Uterus (tissue), 4 donors: Measurements from ENCODE around the gene IKBIP. TPM values are rescaled to one million over a fixed set of nuclear protein-coding genes. Genes with fewer than 3 reads are reported as not detected.

Experiments
- DNase-seq, 2 donors: peaks; one replicate each; pipeline ENCODE4 v3.0.0-alpha.2; 2019 to 2020
- H3K27ac ChIP-seq, 2 donors: fragments of 200-600 bp; sonication (generic); 1 replicate in 1 of 2; 2 replicates in 1 of 2; pipeline ENCODE4 v1.5.1; 2016 to 2018
- H3K27me3 ChIP-seq, 2 donors: fragments of 200-600 bp; sonication (generic); one replicate each; pipeline ENCODE4 v1.5.1; 2018 to 2019; ENCODE audit warnings: control low read depth in 1 of 2
- H3K36me3 ChIP-seq, 2 donors: fragments of 200-600 bp; sonication (generic); one replicate each; pipeline ENCODE4 v1.5.1; 2019; ENCODE audit warnings: control low read depth in 1 of 2
- H3K4me1 ChIP-seq, 2 donors: fragments of 200-600 bp; sonication (generic); one replicate each; pipeline ENCODE4 v1.5.1; 2018 to 2019; ENCODE audit warnings: control low read depth in 1 of 2
- H3K4me3 ChIP-seq, 2 donors: fragments of 200-600 bp; sonication (generic); 1 replicate in 1 of 2; 2 replicates in 1 of 2; pipeline ENCODE4 v1.5.1; 2018 to 2019; ENCODE audit warnings: mild to moderate bottlenecking in 1 of 2
- H3K9me3 ChIP-seq, 2 donors: fragments of 200-600 bp; sonication (generic); one replicate each; pipeline ENCODE4 v1.5.1; 2019; ENCODE audit warnings: control low read depth in 1 of 2
- CTCF ChIP-seq, 4 experiments: fragments of 200-600 bp in 2 of 4; fragments of 450-650 bp in 2 of 4; sonication (generic) in 2 of 4; IDR thresholded peaks; one replicate each; pipeline ENCODE4 v1.5.1; 2016 to 2019; ENCODE audit warnings: antibody characterized with exemption in 4 of 4, mild to moderate bottlenecking in 2 of 4, moderate library complexity in 1 of 4
- POLR2A ChIP-seq, 2 donors: fragments of 450-650 bp; IDR thresholded peaks; one replicate each; pipeline ENCODE4 v1.6.1; 2016; ENCODE audit warnings: antibody characterized with exemption in 2 of 2, mild to moderate bottlenecking in 1 of 2, moderate library complexity in 1 of 2
- intact Hi-C: fragments of 100-400 bp; cut with DNase I; formaldehyde crosslinking; loops from one replicate; pipeline ENCODE4 v1.15.1; 2023; ENCODE audit warnings: low total_unique reads
- total RNA-seq, 4 donors: library from RNA; depleted of rRNA in 3 of 4; stranded (reverse); fragments of >200 nt in 3 of 4; gene quantifications; one replicate each; pipeline versions ENCODE4 v1.1.0 to v1.2.4, GENCODE V29; 2014 to 2023
- donor health status: DM: yes; HTN: yes; CAD: no.

Gene IKBIP
- total RNA-seq, 4 donors from 2014 or later: 11.8 to 37.3 (median 18.0) TPM

GRCh38 chr12:98678946-98679610, 34.5 kb upstream of the IKBIP start:
- intact Hi-C loops: no loop called here
- H3K4me3 ChIP-seq: no peak overlapping the region
- H3K4me1 ChIP-seq: no peaks in the 10 kb centered on the region
- no peaks in the 10 kb centered on the region for H3K9me3 ChIP-seq
- no peaks in the 10 kb centered on the region for H3K27me3 ChIP-seq
- no peaks in the 10 kb centered on the region for H3K36me3 ChIP-seq
- DNase-seq: no peak
- H3K27ac ChIP-seq: no peak overlapping the region
- TF ChIP-seq CTCF (IDR thresholded peaks at IDR 0.05) (no peak), POLR2A (IDR thresholded peaks at IDR 0.05) (no peak)

- Histone ChIP-seq H3K27ac (no peak overlapping the region), H3K27me3 (no peaks in the 10 kb centered on the region), H3K4me1 (no peaks in the 10 kb centered on the region), H3K9me3 (no peaks in the 10 kb centered on the region), H3K36me3 (no peaks in the 10 kb centered on the region), H3K4me3 (no peak overlapping the region)
- DNase-seq: no peak
- intact Hi-C loops: no loop called here
- TF ChIP-seq CTCF (IDR thresholded peaks at IDR 0.05): no peak
- TF ChIP-seq POLR2A (IDR thresholded peaks at IDR 0.05): no peak
These were observed 33.8 kb upstream of the IKBIP start for GRCh38 chr12:98678236-98678945.

- Histone ChIP-seq H3K4me1 (no peaks in the 10 kb centered on the region), H3K36me3 (no peaks in the 10 kb centered on the region), H3K4me3 (no peak overlapping the region), H3K9me3 (no peaks in the 10 kb centered on the region), H3K27ac (no peak overlapping the region), H3K27me3 (no peaks in the 10 kb centered on the region)
- no peak for DNase-seq
- no peak for TF ChIP-seq POLR2A (IDR thresholded peaks at IDR 0.05)
- TF ChIP-seq CTCF (IDR thresholded peaks at IDR 0.05): no peak
- intact Hi-C loops: no loop called here
These were observed 30.3 kb upstream of the IKBIP start for GRCh38 chr12:98674841-98675240.

- no peaks in the 10 kb centered on the region for H3K36me3 ChIP-seq
- intact Hi-C loops: no loop called here
- TF ChIP-seq CTCF (IDR thresholded peaks at IDR 0.05) (no peak), POLR2A (IDR thresholded peaks at IDR 0.05) (no peak)
- no peak for DNase-seq
- no peaks in the 10 kb centered on the region for H3K9me3 ChIP-seq
- no peaks in the 10 kb centered on the region for H3K27me3 ChIP-seq
- H3K27ac ChIP-seq: no peak overlapping the region
- H3K4me1 ChIP-seq: no peaks in the 10 kb centered on the region
- H3K4me3 ChIP-seq: no peak overlapping the region
These were observed 26.9 kb upstream of the IKBIP start for GRCh38 chr12:98671459-98671858.

GRCh38 chr12:98669751-98670150, 25.2 kb upstream of the IKBIP start:
- Histone ChIP-seq H3K27me3 (no peaks in the 10 kb centered on the region), H3K4me3 (no peak overlapping the region), H3K4me1 (no peaks in the 10 kb centered on the region), H3K36me3 (no peaks in the 10 kb centered on the region), H3K27ac (no peak overlapping the region), H3K9me3 (no peaks in the 10 kb centered on the region)
- TF ChIP-seq CTCF (IDR thresholded peaks at IDR 0.05) (no peak), POLR2A (IDR thresholded peaks at IDR 0.05) (no peak)
- DNase-seq: no peak
- intact Hi-C loops: no loop called here
